IMR-90 (cell line): ENCODE data around the gene CAPN8. TPM values are rescaled to one million over a fixed set of nuclear protein-coding genes. Genes with fewer than 3 reads are reported as not detected.

Experiments used
- ATAC-seq: fragments of 200-7000 bp; cut with Tn5 transposase; 2 replicates; pipeline ENCODE4 v1.9.1; 2020; ENCODE audit warnings: low read depth, mild to moderate bottlenecking, moderate library complexity
- BruUV-seq: library from RNA; stranded (reverse); fragments of 400-500 nt; replicated peaks from 2 replicates; lab custom pipeline; 2021; lab: Mats Ljungman, UMichigan
- CTCF ChIA-PET: fragments of 300-600 bp; formaldehyde crosslinking; extraction: SDS; loops from one replicate; lab custom pipeline; 2021; ENCODE audit warnings: antibody characterized with exemption; lab: Yijun Ruan, JAX
- POLR2A ChIA-PET: fragments of 300-600 bp; sonication (Branson Sonifier 250); formaldehyde crosslinking; loops from one replicate; lab custom pipeline; 2022; ENCODE audit warnings: antibody characterized with exemption; ENCODE audit not compliant: unreplicated experiment; lab: Charles Lee
- DNase-seq: peaks from one replicate; pipeline ENCODE4 v3.0.0; 2013
- H2AFZ ChIP-seq: replicated peaks from 2 replicates; pipeline ENCODE3; 2013; ENCODE audit warnings: low read length, mild to moderate bottlenecking; ENCODE audit not compliant: poor library complexity
- H2AK5ac ChIP-seq: 2 replicates; pipeline ENCODE4 v1.6.1; 2013; ENCODE audit warnings: low read depth, low read length, inconsistent platforms
- H2AK9ac ChIP-seq: replicated peaks from 2 replicates; pipeline ENCODE3; 2013; ENCODE audit warnings: mild to moderate bottlenecking, low read depth, low read length, moderate library complexity; ENCODE audit not compliant: poor library complexity
- H2BK120ac ChIP-seq: 2 replicates; pipeline ENCODE4 v1.6.1; 2013; ENCODE audit warnings: low read depth, low read length, inconsistent platforms
- H2BK15ac ChIP-seq: 3 replicates; pipeline ENCODE4 v1.6.1; 2013; ENCODE audit warnings: low read depth, low read length, inconsistent platforms
- H2BK20ac ChIP-seq: 2 replicates; pipeline ENCODE4 v1.6.1; 2013; ENCODE audit warnings: low read depth, mild to moderate bottlenecking, inconsistent platforms, low read length, moderate library complexity
- H2BK5ac ChIP-seq: 2 replicates; pipeline ENCODE4 v1.6.1; 2013; ENCODE audit warnings: mild to moderate bottlenecking, low read depth, low read length, inconsistent platforms; ENCODE audit not compliant: poor library complexity, severe bottlenecking
- H3K14ac ChIP-seq: replicated peaks from 2 replicates; pipeline ENCODE4 v1.6.1; 2013; ENCODE audit warnings: low read depth, low read length, inconsistent platforms
- H3K18ac ChIP-seq: 2 replicates; pipeline ENCODE4 v1.6.1; 2013; ENCODE audit warnings: low read depth, low read length, control low read depth
- H3K23ac ChIP-seq: 2 replicates; pipeline ENCODE4 v1.6.1; 2013; ENCODE audit warnings: low read depth, low read length, inconsistent platforms
- H3K27ac ChIP-seq: 2 replicates; pipeline ENCODE4 v1.5.1; 2013; ENCODE audit warnings: mild to moderate bottlenecking, control low read depth, low read length; ENCODE audit not compliant: insufficient read depth
- H3K27me3 ChIP-seq: 2 replicates; pipeline ENCODE4 v1.6.1; 2013; ENCODE audit warnings: low read length; ENCODE audit not compliant: control insufficient read depth, insufficient read depth
- H3K36me3 ChIP-seq: 2 replicates; pipeline ENCODE4 v1.6.1; 2013; ENCODE audit warnings: low read length, mixed read lengths; ENCODE audit not compliant: control insufficient read depth, insufficient read depth
- H3K4ac ChIP-seq: 2 replicates; pipeline ENCODE4 v1.6.1; 2013; ENCODE audit warnings: low read depth, low read length, inconsistent platforms
- H3K4me1 ChIP-seq: 2 replicates; pipeline ENCODE4 v1.6.1; 2013; ENCODE audit warnings: low read length, mixed read lengths; ENCODE audit not compliant: control insufficient read depth, insufficient read depth
- H3K4me2 ChIP-seq: 2 replicates; pipeline ENCODE4 v1.6.1; 2013; ENCODE audit warnings: low read depth, mild to moderate bottlenecking, control low read depth, low read length, moderate library complexity
- H3K4me3 ChIP-seq: 2 replicates; pipeline ENCODE4 v1.5.1; 2013; ENCODE audit warnings: low read depth, mild to moderate bottlenecking, control low read depth, low read length, moderate library complexity; ENCODE audit not compliant: insufficient read depth
- H3K56ac ChIP-seq: 2 replicates; pipeline ENCODE4 v1.6.1; 2013; ENCODE audit warnings: low read length, inconsistent platforms; ENCODE audit not compliant: insufficient read depth; ENCODE audit errors: extremely low read depth
- H3K79me1 ChIP-seq, 2 experiments: 2 replicates each; pipeline ENCODE4 v1.6.1; 2013; ENCODE audit warnings: low read length in 2 of 2, inconsistent platforms in 1 of 2, low read depth in 1 of 2
- H3K9ac ChIP-seq: 2 replicates; pipeline ENCODE4 v1.6.1; 2013; ENCODE audit warnings: low read depth, low read length, control low read depth
- H3K9me1 ChIP-seq: 2 replicates; pipeline ENCODE4 v1.6.1; 2013; ENCODE audit warnings: low read length, inconsistent platforms; ENCODE audit not compliant: insufficient read depth
- H3K9me3 ChIP-seq: 2 replicates; pipeline ENCODE4 v1.6.1; 2013; ENCODE audit warnings: low read length; ENCODE audit not compliant: control insufficient read depth, insufficient read depth
- H4K20me1 ChIP-seq: 2 replicates; pipeline ENCODE4 v1.6.1; 2013; ENCODE audit warnings: low read length, inconsistent platforms; ENCODE audit not compliant: insufficient read depth
- H4K5ac ChIP-seq: 2 replicates; pipeline ENCODE4 v1.6.1; 2013; ENCODE audit warnings: mild to moderate bottlenecking, low read depth, low read length, control low read depth
- H4K8ac ChIP-seq, 2 experiments: 2 replicates each; pipeline ENCODE4 v1.6.1; 2013; ENCODE audit warnings: low read depth in 2 of 2, low read length in 2 of 2, control low read depth in 1 of 2, inconsistent platforms in 1 of 2
- H4K91ac ChIP-seq: 2 replicates; pipeline ENCODE4 v1.6.1; 2013; ENCODE audit warnings: low read depth, low read length, inconsistent platforms; ENCODE audit not compliant: insufficient read depth
- CEBPB ChIP-seq: IDR thresholded peaks from 2 replicates; pipeline ENCODE4 v1.6.1; 2012; ENCODE audit warnings: low read depth, low read length, improper control_type of control experiment
- RAD21 ChIP-seq: IDR thresholded peaks from 2 replicates; pipeline ENCODE4 v1.6.1; 2012; ENCODE audit warnings: low read length, improper control_type of control experiment
- WGBS, 2 experiments: methylation state at CpG; one replicate each; pipeline versions ENCODE4 v1.1.5 to v1.1.7; 2013; ENCODE audit warnings: missing lambda C conversion rate in 2 of 2; ENCODE audit not compliant: insufficient read length in 1 of 2; ENCODE audit errors: extremely low coverage in 2 of 2; 5-methylcytosine and 5-hydroxymethylcytosine counted together
- dilution Hi-C: fragments of 300-500 bp; cut with HindIII; formaldehyde crosslinking; loops from one replicate; pipeline ENCODE4 v1.14.3; 2018; ENCODE audit warnings: low sequenced_read_pairs; ENCODE audit not compliant: unreplicated experiment
- in situ Hi-C: fragments of 300-500 bp; cut with MboI; formaldehyde crosslinking; loops from 3 replicates; pipeline ENCODE4 v1.14.3; 2019; ENCODE audit warnings: low sequenced_read_pairs, inconsistent platforms, mixed read lengths
- intact Hi-C: fragments of 100-400 bp; cut with micrococcal nuclease; formaldehyde crosslinking; loops from 2 replicates; pipeline ENCODE4 v1.10.0; 2022
- polyA plus RNA-seq, 3 experiments: library from polyadenylated mRNA; depleted of rRNA; stranded (reverse); fragments of >200 nt; gene quantifications; 2 replicates each; pipeline ENCODE4 v1.2.3, GENCODE V29; 2012; ENCODE audit warnings: low replicate concordance in 1 of 3
- total RNA-seq: library from RNA; depleted of rRNA; stranded (reverse); fragments of >200 nt; gene quantifications from 2 replicates; pipeline ENCODE4 v1.2.3, GENCODE V29; 2012

CAPN8 gene
- total and polyA plus RNA-seq, 2 of the 4 experiments (the other 2 are of a cell fraction): not detected

DNA sequence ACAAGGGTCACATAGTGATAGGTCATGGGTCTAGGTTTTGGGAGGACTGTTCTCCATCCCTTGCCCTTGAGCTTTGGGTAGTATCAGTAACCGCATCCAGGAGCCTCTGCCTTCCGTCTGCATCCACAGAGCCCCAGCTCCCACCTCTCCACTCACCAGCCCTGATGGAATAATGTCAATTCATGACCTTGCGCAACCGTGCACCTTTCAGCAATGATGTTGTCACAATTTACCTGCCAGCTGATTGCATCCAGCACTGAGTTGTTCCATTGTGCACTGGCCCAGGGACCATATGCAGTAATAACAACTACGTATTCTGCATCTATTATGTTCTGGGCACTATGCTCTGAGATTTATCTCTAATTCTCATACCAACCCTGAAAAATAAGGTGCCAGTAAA lies 1.4 kb downstream of the CAPN8 start:
- CTCF ChIA-PET: interaction anchor here (1.3 kb wide), 1 partner anchor 11 kb away, joined by 3 read pairs; no protein-coding TSS in a partner anchor
- Histone ChIP-seq H2BK20ac (no peak overlapping the region), H3K4me1 (no peaks in the 10 kb centered on the region), H4K5ac (no peak overlapping the region), H3K4ac (no peak overlapping the region), H2AK9ac (no peak overlapping the region), H3K9me1 (no peaks in the 10 kb centered on the region), H3K27me3 (peaks cover 13% of the 10 kb centered on the region), H3K27ac (no peak overlapping the region), H2AK5ac (no peak overlapping the region), H3K4me3 (no peak overlapping the region), H2AFZ (no peak overlapping the region), H3K4me2 (no peak overlapping the region), H4K91ac (no peak overlapping the region), H4K20me1 (no peaks in the 10 kb centered on the region), H3K79me1 (no peaks in the 10 kb centered on the region), H3K14ac (no peak overlapping the region), H3K9ac (no peak overlapping the region), H2BK120ac (no peak overlapping the region), H3K36me3 (no peaks in the 10 kb centered on the region), H2BK5ac (no peak overlapping the region), H3K9me3 (no peaks in the 10 kb centered on the region), H3K56ac (no peak overlapping the region), H3K18ac (no peak overlapping the region), H4K8ac (no peak overlapping the region), H2BK15ac (no peak overlapping the region), H3K23ac (no peak overlapping the region)
- dilution Hi-C loops: no loop called here
- TF ChIP-seq RAD21 (no peak), CEBPB (peak; percentile 64)
- DNase-seq (no peak), ATAC-seq (no peak)
- intact Hi-C loops: no loop called here
- POLR2A ChIA-PET: no interaction called here
- 60% methylated on average over 3 of the region's 5 CpGs; no CpG with 5 or more reads in 1 of the 2 experiments for WGBS, 2 experiments
- BruUV-seq: no TSS peak
- in situ Hi-C loops: no loop called here
